ENCODE results near the gene LEMD2. TPM values are rescaled to one million over a fixed set of nuclear protein-coding genes. Genes with fewer than 3 reads are reported as not detected.
A peak's percentile ranks its signal among the peaks of the same experiment; 100 is the strongest.

The LEMD2 gene
- total and polyA plus RNA-seq, 5 donors = 29.5 to 34.6 (median 33.2) TPM

- ATAC-seq (no peak), DNase-seq (no peak)
- Histone ChIP-seq H3K4me3 (ENCODE audit: low read length) (no peak overlapping the region), H3K4me1 (ENCODE audit: control insufficient read depth, insufficient read depth, low read length) (peaks cover 6% of the 10 kb centered on the region), H3K27ac (ENCODE audit: low read length) (no peak overlapping the region), H3K27me3 (ENCODE audit: control insufficient read depth, insufficient read depth) (no peaks in the 10 kb centered on the region), H3K9me3 (ENCODE audit: control insufficient read depth, low read length) (no peaks in the 10 kb centered on the region)
- WGBS = 88% methylated on average over 18 of the region's 18 CpGs
- intact Hi-C loops (cut with DNase I) = no loop called here
Measured at GRCh38 chr6:33735216-33735615, 53.7 kb downstream of the LEMD2 start.

DNA sequence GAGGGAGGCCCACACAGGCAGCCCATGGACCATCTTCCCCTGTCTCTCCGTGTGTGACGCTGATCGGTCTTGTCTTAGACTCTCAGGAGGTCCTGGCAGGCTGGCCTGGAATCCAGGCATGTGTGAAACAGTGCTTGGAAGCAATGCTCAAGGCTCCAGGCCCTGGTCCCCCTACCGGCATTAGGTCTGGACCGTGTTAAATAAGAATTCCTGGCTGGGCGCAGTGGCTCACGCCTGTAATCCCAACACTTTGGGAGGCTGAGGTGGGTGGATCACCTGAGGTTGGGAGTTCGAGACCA is 55.3 kb downstream of the LEMD2 start:
- DNase-seq (no peak), ATAC-seq (no peak)
- Histone ChIP-seq H3K27me3 (ENCODE audit: control insufficient read depth, insufficient read depth) (no peaks in the 10 kb centered on the region), H3K27ac (ENCODE audit: low read length) (no peak overlapping the region), H3K4me3 (ENCODE audit: low read length) (no peak overlapping the region), H3K4me1 (ENCODE audit: control insufficient read depth, insufficient read depth, low read length) (peaks cover 6% of the 10 kb centered on the region), H3K9me3 (ENCODE audit: control insufficient read depth, low read length) (no peaks in the 10 kb centered on the region)
- WGBS = 93% methylated on average over 8 of the region's 8 CpGs
- intact Hi-C loops (cut with DNase I) = no loop called here

DNA sequence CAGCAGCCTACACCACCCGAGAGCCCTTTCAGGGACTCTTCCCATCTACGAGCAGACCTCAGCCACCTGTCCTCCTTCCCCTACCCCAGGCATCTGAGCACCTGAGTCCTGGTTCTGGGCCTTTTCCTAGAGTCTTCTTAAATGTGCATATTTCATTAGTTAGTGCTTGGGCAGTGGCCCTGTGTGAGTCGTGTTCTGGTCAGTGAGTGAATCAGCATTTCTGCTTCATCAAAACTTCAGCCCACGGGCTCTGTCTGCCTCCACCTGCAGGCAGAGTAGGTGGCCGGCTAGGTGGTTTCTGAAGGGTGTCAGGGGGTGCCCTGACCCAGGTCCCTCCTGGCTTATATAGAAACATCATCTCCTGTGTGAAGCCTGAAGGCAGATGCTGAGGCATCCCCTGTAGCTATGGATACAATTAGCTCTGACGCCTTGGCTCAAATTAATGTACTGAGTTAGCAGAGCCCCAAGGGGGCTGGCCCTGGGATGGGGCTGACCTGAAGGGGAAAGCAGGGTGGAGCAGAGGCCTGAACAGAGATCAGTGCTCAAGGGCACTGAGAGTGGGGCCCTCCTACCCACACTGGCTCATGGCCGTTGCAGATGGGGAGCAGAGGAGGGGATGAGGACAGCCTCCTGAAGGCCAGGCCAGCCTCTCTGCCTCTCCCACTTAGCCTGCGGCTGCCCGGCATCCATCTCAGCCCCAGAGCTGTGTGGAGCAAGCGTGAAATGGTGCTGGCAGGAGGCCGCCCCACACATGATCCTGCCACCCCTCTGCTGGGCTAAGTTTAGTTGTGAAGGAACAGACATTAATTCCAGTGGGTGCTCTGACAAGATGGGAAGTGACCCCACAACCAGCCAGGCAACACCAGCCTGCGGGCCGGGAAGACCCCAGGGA is 55.9 kb downstream of the LEMD2 start:
- ATAC-seq = no peak
- 86% methylated on average over 13 of the region's 13 CpGs for WGBS

DNA sequence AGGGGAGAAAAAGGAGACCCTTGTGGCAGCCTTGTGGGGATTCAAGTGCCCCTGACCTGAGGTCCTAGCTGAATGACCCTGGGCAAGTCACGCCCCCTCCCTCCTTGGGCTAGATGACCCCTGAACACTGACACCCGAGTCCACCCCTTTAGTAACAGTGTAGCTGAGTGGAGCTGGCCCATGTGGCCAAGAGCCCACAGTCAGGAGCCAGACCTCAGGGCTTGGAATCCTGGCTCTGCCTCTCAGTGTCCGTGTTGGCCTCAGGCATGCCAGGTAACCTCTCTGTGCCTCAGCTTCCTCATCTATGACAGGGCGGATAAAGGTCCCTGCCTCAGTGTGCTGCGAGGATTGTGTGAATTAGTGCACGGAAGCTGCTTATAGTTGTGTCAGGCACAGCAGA is 56.5 kb downstream of the LEMD2 start:
- Histone ChIP-seq H3K4me1 (ENCODE audit: control insufficient read depth, insufficient read depth, low read length) (peaks cover 12% of the 10 kb centered on the region), H3K27ac (ENCODE audit: low read length) (peak overlapping the region; percentile 9), H3K9me3 (ENCODE audit: control insufficient read depth, low read length) (no peaks in the 10 kb centered on the region), H3K27me3 (ENCODE audit: control insufficient read depth, insufficient read depth) (no peaks in the 10 kb centered on the region), H3K4me3 (ENCODE audit: low read length) (no peak overlapping the region)
- intact Hi-C loops (cut with DNase I) = no loop called here
- ATAC-seq (no peak), DNase-seq (no peak)
- WGBS = 85% methylated on average over 6 of the region's 6 CpGs

More for the DNA sequence above, 55.9 kb downstream of the LEMD2 start:
- Histone ChIP-seq H3K27ac (ENCODE audit: low read length) (no peak overlapping the region), H3K4me1 (ENCODE audit: control insufficient read depth, insufficient read depth, low read length) (peaks cover 9% of the 10 kb centered on the region), H3K27me3 (ENCODE audit: control insufficient read depth, insufficient read depth) (no peaks in the 10 kb centered on the region), H3K9me3 (ENCODE audit: control insufficient read depth, low read length) (no peaks in the 10 kb centered on the region), H3K4me3 (ENCODE audit: low read length) (no peak overlapping the region)
- intact Hi-C loops (cut with DNase I) = no loop called here
- DNase-seq = no peak

GRCh38 chr6:33731751-33732282 is 57.1 kb downstream of the LEMD2 start:
- no peaks in the 10 kb centered on the region for H3K9me3 ChIP-seq (ENCODE audit: control insufficient read depth, low read length)
- peak overlapping the region; percentile 62 for H3K27ac ChIP-seq (ENCODE audit: low read length)
- no peak overlapping the region for H3K4me3 ChIP-seq (ENCODE audit: low read length)
- peak in 1 of 3 donors; percentile 58 for DNase-seq
- peaks cover 12% of the 10 kb centered on the region for H3K4me1 ChIP-seq (ENCODE audit: control insufficient read depth, insufficient read depth, low read length)
- no peaks in the 10 kb centered on the region for H3K27me3 ChIP-seq (ENCODE audit: control insufficient read depth, insufficient read depth)
- ATAC-seq = peak in 1 of 2 donors; percentile 4
- intact Hi-C loops (cut with DNase I) = no loop called here
- WGBS = 73% methylated on average over 9 of the region's 9 CpGs

DNA sequence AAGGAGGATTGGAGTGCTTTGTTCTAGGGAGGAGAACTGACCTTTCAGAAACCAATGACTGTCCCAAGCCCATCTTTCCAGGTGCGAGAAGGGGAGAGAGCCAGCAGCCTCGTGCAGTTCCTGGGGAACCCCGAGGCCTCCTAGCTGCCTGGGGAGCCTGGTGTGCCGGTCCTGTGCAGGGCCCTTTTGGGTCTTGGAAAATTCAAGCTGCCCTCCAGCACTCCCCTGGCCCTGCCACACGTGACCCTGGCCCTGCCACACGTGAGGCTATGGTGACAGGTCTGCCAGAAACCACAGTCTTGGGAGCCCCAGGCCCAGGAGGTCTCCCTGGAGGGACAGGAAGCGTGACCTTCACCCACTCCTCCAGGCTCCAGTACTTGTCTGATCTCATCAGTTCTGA is 57.9 kb downstream of the LEMD2 start:
- Histone ChIP-seq H3K9me3 (ENCODE audit: control insufficient read depth, low read length) (no peaks in the 10 kb centered on the region), H3K27me3 (ENCODE audit: control insufficient read depth, insufficient read depth) (no peaks in the 10 kb centered on the region), H3K27ac (ENCODE audit: low read length) (peak overlapping the region; percentile 54), H3K4me3 (ENCODE audit: low read length) (no peak overlapping the region), H3K4me1 (ENCODE audit: control insufficient read depth, insufficient read depth, low read length) (peaks cover 12% of the 10 kb centered on the region)
- 80% methylated on average over 7 of the region's 7 CpGs for WGBS
- intact Hi-C loops (cut with DNase I) = no loop called here
- ATAC-seq (no peak), DNase-seq (no peak)

DNA sequence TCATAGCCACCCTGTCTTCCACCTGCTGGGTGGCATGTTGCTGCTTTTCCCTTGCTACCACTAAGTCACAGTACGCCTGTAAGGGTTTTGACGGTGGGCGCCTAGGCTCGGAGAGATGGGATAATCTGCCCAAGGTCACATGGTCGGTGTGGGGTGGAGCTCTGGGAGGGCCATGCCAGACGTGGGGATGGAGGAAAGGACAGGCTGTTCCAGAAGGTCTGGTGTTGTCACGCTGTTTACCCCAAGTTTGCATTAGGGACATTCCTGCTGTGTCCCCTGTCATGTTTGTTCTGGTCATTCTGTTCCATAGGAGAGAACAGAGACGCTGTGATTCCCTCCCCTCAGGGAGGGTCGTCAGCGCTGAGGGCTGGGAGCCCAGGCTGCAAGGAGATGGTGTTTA is 58.3 kb downstream of the LEMD2 start:
- no peak overlapping the region for H3K4me3 ChIP-seq (ENCODE audit: low read length)
- peaks cover 12% of the 10 kb centered on the region for H3K4me1 ChIP-seq (ENCODE audit: control insufficient read depth, insufficient read depth, low read length)
- no peaks in the 10 kb centered on the region for H3K27me3 ChIP-seq (ENCODE audit: control insufficient read depth, insufficient read depth)
- peak overlapping the region; percentile 54 for H3K27ac ChIP-seq (ENCODE audit: low read length)
- intact Hi-C loops (cut with DNase I) = no loop called here
- DNase-seq (peak in 1 of 3 donors; percentile 50), ATAC-seq (peak; percentile 4 to 12)
- WGBS = 70% methylated on average over 10 of the region's 10 CpGs
- H3K9me3 ChIP-seq (ENCODE audit: control insufficient read depth, low read length) = no peaks in the 10 kb centered on the region

DNA sequence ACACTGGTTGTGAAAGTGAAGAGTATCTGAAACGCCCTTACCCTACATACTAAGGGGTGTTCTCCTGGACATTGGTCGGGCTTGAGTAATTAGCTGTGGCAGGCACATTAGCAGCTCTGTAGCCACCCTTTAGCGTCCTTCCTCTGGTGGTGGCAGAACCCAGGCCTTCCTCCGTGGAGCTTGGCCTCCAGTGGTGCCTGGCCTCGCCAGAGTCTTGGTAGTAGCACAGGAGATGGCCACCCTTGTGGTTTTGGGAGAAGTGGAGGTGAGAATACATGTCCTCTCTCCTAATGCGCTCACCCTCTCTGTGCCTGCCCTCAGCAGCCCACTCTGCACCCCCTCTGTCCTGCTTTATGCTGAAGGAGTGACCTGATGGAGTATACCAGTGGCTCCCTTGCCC is 59.9 kb downstream of the LEMD2 start:
- Histone ChIP-seq H3K4me3 (ENCODE audit: low read length) (no peak overlapping the region), H3K4me1 (ENCODE audit: control insufficient read depth, insufficient read depth, low read length) (peaks cover 12% of the 10 kb centered on the region), H3K27me3 (ENCODE audit: control insufficient read depth, insufficient read depth) (no peaks in the 10 kb centered on the region), H3K27ac (ENCODE audit: low read length) (peak overlapping the region; percentile 80), H3K9me3 (ENCODE audit: control insufficient read depth, low read length) (no peaks in the 10 kb centered on the region)
- WGBS = 89% methylated on average over 6 of the region's 6 CpGs
- DNase-seq (no peak), ATAC-seq (no peak)
- intact Hi-C loops (cut with DNase I) = no loop called here

DNA sequence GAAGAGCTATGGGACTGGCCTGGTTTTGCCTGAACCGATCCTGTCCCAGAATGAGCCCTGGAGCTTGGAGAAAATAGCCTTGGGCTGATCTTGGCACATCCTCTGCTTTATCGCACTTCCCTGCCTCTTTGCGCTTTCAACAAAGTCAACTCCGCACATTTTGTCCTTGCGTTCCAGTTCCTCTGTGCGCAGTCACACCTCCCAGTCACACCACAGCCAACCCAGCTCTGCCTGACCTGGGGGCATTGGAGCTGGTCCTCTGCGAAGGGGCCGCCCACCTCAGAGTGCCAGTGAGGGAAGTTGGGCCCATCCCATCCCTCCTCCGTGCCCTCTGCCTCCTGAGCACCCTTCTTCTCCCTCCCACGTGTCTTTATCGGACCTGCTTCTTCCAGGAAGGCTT is 60.5 kb downstream of the LEMD2 start:
- H3K27me3 ChIP-seq (ENCODE audit: control insufficient read depth, insufficient read depth) = no peaks in the 10 kb centered on the region
- peak overlapping the region; percentile 80 for H3K27ac ChIP-seq (ENCODE audit: low read length)
- ATAC-seq = peak; percentile 72 to 78
- H3K4me1 ChIP-seq (ENCODE audit: control insufficient read depth, insufficient read depth, low read length) = peaks cover 14% of the 10 kb centered on the region
- intact Hi-C loops (cut with DNase I) = no loop called here
- H3K4me3 ChIP-seq (ENCODE audit: low read length) = no peak overlapping the region
- WGBS = 73% methylated on average over 11 of the region's 11 CpGs
- H3K9me3 ChIP-seq (ENCODE audit: control insufficient read depth, low read length) = no peaks in the 10 kb centered on the region
- peak in 2 of 3 donors; percentile 49 to 74 for DNase-seq

DNA sequence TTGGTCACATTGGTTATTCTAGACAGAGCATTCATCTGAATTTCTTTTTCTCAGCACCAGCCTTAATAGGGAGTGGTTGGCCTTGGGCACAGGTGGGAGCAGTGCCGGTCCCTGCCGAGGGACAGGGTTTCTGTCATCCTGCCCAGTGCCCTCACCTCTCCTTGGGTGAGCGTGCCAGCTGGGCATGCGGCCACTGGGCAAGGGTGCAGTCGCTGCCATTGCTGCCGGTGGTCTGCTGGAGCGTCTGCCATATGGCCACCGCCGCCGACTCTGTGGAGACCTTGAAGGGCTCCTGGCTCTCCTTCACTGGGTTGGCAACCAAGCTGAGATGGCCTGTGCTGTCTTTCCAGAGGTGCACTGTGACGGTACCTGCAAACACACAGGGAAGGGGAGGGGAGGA is 61.0 kb downstream of the LEMD2 start:
- 69% methylated on average over 11 of the region's 11 CpGs for WGBS
- H3K4me3 ChIP-seq (ENCODE audit: low read length) = no peak overlapping the region
- intact Hi-C loops (cut with DNase I) = no loop called here
- no peaks in the 10 kb centered on the region for H3K9me3 ChIP-seq (ENCODE audit: control insufficient read depth, low read length)
- DNase-seq (peak; percentile 55 to 81 (median 77)), ATAC-seq (peak; percentile 45 to 56)
- peak overlapping the region; percentile 80 for H3K27ac ChIP-seq (ENCODE audit: low read length)
- peaks cover 14% of the 10 kb centered on the region for H3K4me1 ChIP-seq (ENCODE audit: control insufficient read depth, insufficient read depth, low read length)
- H3K27me3 ChIP-seq (ENCODE audit: control insufficient read depth, insufficient read depth) = no peaks in the 10 kb centered on the region

DNA sequence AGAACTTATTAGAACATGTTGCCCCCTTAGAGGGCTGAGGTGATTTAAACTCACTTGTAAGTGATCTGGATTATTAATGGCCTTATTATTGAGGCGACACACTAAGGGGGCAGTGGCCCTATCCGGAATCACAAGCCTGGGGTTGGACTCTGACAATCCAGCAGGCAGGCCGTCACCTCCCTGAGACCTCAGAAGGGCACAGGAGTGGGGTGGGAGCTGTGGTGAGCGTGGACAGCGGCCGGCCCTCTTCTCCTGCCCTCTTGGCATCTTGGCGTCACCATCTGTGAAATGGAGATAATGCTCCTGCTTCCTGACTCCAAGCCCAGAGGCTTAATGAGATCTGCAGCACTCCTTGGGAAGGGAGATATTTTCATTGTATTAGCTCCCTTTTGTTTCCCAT is 61.8 kb downstream of the LEMD2 start:
- Histone ChIP-seq H3K4me3 (ENCODE audit: low read length) (no peak overlapping the region), H3K27ac (ENCODE audit: low read length) (no peak overlapping the region), H3K27me3 (ENCODE audit: control insufficient read depth, insufficient read depth) (no peaks in the 10 kb centered on the region), H3K4me1 (ENCODE audit: control insufficient read depth, insufficient read depth, low read length) (peaks cover 12% of the 10 kb centered on the region), H3K9me3 (ENCODE audit: control insufficient read depth, low read length) (no peaks in the 10 kb centered on the region)
- no peak for ATAC-seq
- intact Hi-C loops (cut with DNase I) = no loop called here
- DNase-seq = no peak
- WGBS = 55% methylated on average over 7 of the region's 7 CpGs
